ENCODE results near the gene GATB. TPM values are rescaled to one million over a fixed set of nuclear protein-coding genes. Genes with fewer than 3 reads are reported as not detected.

Gene GATB
- total RNA-seq, 1 donor from 2014 or later, result 20.7 TPM

DNA sequence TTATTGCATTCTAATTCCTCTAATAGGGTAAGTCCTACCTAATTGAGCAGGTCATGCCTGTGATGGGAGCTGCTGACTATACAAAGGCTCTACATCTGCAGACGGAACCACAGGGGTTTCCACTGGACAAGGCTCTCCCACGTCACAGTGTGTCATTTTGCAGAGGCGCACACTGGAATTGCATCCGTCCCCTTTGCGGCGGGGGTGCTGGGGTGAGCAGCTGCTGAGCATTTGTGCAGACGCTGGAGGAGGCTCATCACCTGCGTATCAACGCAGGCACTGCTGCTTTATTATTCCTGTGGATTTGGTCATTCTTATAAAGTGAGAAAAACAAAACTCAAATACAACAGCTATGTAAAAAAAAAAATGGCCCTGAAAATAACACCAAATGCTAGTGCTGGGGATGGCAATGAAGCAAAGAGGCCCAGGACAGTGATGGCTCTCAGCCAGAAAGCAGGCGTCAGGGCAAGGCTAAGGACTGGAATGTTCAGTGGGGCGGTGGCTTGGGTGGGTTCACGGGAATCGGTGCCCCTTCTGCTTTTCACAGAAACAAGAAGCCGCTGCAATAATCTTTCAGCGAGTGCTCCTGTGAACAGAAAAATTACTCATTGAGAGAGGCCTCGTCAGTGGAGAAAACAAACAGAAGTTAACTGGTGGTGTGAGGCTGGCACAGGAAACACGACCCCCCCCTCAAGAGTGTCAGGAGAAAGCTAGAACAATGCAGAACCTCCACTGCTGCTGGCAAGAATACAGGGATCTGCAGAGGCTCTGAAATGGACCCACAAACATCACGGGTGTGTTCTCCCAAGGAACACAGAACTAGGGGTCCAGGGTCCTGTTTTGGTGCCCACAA, 67.8 kb downstream of the GATB start:
- DNase-seq, result no peak

DNA sequence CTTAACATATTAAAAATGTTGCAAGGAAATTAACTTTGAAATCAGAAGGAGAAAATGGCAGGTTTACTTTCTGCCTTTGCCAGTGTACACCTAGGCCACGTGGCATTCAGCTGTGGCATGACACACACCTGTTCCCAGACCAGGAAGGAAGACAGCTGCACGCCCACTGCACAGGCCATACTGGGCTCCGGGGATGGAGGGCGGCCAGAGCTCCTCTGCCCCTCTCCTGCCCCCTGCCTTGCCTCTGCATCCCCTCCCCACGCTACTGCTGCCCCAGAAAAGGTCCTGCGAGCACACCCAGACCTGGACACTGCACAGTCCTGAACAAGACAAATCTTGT, 68.4 kb downstream of the GATB start:
- DNase-seq, result no peak

GRCh38 chr4:151691639-151692442, 69.0 kb downstream of the GATB start:
- DNase-seq, result no peak

GRCh38 chr4:151690876-151691275, 69.9 kb downstream of the GATB start:
- no peak for DNase-seq

DNA sequence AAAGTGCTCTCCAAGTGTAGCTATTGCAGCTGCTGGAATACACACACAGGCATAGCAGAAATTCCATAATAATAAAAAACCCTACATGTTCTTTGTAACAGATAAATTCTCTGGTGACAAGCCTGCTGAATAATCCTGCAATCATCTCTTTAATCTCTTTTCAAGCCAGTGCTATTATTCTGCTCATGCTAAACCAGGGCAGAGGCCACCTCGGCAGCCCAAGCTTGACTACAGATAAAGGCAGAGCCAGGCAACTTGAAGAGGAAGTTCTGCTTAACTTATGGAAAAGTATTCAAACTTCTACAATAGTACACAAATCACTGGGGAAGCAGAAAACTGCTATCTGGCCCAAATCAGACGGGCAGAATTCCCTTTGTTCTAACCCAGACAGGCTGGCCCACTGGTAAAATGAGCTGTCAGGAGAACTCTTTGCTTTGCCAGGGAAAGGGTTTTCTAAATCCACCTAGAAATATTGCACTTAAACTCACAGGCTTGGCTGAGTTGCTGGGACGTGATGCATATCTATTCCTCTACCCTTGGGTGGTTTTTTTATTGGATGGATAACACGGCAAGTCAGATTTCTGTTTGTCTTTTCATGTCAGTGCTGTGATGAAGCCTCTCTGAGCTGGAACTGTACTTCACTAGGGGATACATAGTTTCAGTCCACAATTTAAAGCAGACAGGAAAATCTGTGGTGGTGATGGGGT, 70.5 kb downstream of the GATB start:
- no peak for DNase-seq

DNA sequence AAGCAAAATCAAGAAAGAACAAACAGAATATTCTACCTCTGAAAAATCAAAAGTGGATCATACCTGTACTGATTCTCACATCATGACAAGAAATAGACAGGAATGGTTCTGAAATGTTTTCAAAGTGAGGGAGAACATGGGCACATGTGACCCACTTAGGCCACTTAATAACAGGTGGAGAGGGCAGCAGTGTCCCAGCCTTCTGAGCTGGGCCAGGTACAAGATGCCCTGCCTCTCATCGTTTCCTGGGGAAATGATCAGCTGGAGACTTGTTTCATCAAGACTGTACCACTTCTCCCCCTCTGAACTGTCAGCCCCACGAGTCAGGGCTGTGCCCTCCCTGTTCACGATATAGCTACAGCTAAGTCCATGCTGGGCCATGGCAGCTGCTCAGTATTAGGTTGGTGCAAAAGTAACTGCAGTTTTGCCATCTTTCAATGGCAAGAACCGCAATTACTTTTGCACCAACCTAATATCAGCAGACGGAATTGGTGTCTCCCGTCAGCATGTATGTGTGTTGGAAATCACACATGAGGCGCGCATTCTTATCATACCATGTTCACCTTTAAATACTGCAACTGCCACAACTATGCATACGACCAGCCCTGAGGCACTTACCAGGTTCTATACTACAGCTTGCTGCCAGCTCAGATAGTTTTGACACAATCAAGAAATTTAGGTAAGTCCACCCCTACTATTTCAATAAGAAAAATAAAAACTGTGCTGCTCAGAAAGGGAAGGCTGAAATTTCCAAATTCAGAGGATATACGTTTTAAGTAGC, 71.4 kb downstream of the GATB start:
- no peak for DNase-seq

DNA sequence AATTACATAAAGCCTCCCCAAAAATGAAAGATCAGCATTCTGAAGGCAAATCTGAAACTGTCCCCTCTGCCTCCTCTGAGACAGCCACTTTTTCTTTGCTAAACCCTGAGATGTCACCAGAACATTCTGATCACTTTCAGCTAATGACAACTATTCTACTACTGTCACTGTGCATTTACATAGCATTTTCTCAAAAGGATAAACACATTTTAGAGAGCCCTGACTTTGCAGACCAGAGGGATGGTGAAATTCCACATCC, 72.1 kb downstream of the GATB start:
- DNase-seq, result no peak

DNA sequence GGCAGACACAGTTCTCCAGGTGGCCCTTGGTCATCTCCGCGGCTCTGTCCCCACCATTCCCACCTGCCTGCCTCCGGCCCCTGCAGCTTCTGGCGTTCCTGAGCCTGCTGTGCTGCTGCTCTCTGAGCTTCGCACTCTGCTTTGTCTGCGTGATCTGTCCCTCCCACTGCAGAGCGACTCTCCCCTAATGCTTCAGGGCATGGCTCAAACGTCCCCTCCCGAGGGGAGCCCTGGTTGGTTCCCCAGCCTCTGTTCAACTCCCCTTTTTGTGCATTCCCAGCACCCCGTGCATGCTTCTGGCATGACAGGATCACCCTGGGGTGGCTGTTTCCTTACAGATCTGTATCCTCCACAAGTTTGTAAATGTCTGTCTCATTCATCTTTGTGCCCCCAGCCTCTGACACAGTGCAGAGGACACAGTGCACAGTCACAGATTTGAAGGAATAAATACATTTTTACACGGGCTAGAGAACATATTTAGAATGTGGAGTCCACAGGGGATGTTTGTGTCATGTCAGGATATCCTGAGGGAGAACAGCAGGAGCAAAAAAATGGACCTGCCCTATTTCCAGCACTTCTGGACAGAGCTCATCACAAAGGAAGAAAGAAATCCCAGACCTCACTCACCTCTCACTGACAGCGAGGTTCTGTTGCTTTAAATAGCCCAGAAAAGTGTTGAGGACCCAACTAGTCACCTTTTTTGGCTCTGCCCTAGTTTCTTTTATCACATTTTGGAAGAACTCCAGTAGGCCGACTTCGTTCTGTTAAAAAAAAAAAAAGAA, 72.6 kb downstream of the GATB start:
- DNase-seq, result no peak

GRCh38 chr4:151687021-151687640, 73.7 kb downstream of the GATB start:
- no peak for DNase-seq

GRCh38 chr4:151685303-151685702, 75.5 kb downstream of the GATB start:
- no peak for DNase-seq

DNA sequence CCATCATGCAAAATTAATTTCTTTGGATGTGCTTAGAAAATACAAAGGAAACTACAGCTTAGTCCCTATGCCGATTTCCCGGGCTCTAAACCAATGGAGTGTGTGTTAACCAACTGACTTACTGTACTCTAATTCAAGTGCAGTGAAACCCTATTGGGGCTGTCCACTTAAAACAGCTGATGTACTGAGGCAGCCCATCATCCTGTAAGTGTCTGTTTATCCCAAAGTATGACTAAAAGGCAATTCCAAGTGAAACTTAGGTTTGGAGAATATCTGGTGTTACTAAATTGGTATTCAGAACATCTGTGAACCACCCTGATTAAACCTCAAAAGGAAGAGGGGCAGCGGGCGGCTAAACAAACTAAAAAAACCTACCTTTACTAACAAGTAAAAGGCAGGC, 79.7 kb downstream of the GATB start:
- no peak for DNase-seq

DNA sequence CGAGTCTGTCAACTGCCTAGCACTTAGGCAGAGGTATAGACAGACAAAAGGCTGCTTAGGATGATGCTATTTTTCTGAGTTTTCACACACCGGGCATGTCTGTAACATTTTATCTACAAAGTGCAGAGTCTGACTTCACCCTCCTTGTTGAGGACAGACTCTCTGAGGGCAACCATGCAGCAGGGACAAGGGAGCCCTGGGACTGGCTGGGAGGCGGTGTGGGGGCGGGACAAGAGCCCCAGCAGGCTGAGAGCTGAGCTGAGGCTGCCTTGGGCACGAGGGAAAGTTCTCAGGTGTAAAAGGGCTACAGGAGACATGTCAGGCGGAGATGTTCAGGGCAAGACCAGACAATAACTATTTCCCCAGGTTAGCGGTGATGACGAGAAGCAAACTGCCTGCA, 81.6 kb downstream of the GATB start:
- DNase-seq, result no peak

GRCh38 chr4:151678048-151678872, 82.5 kb downstream of the GATB start:
- DNase-seq, result no peak

DNA sequence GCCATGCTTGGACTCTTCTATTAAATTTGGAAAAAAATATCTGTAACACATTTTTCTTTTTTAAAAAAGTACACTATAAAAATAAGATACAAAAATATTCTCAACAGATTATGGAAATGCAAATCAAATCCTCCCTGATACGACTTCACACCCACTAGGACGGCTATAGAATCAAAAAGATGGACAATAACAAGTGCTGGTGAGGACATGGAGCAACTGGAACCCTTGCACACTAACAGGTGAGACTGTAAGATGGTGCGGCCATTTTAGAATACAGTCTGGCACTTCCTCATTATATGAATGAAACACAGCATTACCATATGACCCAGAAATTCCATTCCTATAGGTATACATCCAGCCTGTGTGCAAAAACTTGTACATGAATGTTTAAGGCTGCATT, 83.6 kb downstream of the GATB start:
- no peak for DNase-seq

GRCh38 chr4:151676301-151676700, 84.5 kb downstream of the GATB start:
- no peak for DNase-seq

DNA sequence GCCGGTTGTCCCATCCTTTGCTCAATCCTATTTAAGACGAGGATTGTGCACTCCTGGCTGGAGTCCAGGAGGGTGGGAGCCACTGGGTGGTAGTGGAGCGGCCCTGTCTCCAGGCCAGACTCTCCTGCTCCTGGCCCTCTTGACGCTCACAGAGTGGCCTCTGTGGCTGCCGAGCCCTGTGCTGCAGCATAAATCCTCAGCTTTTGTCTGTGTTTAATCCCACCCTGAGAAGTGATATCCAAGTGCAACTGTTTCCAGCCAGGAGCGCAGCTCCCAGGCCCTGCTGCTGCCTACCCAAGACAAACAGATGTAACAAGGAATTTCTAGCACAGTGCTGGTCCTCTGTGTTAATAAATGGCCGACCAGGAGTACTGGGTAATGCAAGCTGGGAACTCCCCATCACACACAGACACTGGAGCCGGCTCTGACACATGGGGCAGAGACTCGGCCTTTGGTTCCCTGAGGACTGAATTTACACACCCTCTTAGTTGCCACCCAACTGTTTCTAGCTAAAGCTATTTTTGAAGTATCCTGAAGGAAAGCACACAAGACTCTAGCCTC, 85.3 kb downstream of the GATB start:
- DNase-seq, result no peak

GRCh38 chr4:151674804-151675391, 85.9 kb downstream of the GATB start:
- DNase-seq, result peak; percentile 49

DNA sequence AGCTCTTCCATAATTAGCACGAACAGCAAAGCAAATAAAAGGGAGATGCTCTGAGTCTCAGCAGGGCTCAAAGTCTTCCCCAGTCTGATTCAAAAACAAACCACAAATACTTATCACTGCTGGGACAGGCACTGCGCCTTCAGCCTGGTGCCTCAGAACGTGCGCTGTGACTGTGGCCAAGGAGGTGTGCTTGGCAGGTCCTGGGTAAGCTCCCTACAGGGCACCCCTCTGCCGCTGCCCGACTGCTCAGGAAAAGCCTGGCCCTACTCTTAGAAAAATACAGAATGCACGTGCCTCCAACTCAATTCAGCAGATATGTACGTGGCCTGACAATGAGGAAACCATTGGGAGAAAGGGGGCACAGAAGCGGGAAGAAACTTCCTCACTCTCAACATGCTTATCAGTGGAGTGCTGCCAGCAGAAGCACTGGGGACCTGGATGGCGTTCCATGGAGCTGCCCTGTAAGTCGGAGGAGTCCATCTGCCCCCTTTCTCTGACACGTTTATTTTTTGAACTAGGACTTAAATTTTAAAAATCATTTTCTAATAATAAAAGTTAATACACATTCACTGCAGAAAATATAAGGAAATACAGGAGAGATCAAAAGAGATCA, 86.8 kb downstream of the GATB start:
- no peak for DNase-seq

- DNase-seq, result no peak
Observed at GRCh38 chr4:151672996-151673395, 87.8 kb downstream of the GATB start.

Data from occipital lobe (tissue), 2 donors.